ENCODE measurements around the gene WDR93. TPM values are rescaled to one million over a fixed set of nuclear protein-coding genes. Genes with fewer than 3 reads are reported as not detected.

Gene WDR93
- total RNA-seq, 1 experiment from 2014 or later: not detected

GRCh38 chr15:89755701-89756100, 65.1 kb downstream of the WDR93 start:
- ATAC-seq (no peak), DNase-seq (ENCODE audit: low spot score) (no peak)
- no peak for TF ChIP-seq TEAD4 (CRISPR knock-in tag; IDR thresholded peaks at IDR 0.05)
- no peak for TF ChIP-seq EMX1 (CRISPR knock-in tag; IDR thresholded peaks at IDR 0.05)
- no peak for TF ChIP-seq FOXP4 (CRISPR knock-in tag; IDR thresholded peaks at IDR 0.05)
- no peak for TF ChIP-seq ETV6 (CRISPR knock-in tag; IDR thresholded peaks at IDR 0.05)
- no peak for TF ChIP-seq ZNF671 (CRISPR knock-in tag; IDR thresholded peaks at IDR 0.05)
- TF ChIP-seq GABPB1 (CRISPR knock-in tag; IDR thresholded peaks at IDR 0.05): no peak
- TF ChIP-seq ELF4 (CRISPR knock-in tag; IDR thresholded peaks at IDR 0.05; ENCODE audit: low read depth): no peak
- no peak for TF ChIP-seq JAZF1 (CRISPR knock-in tag; IDR thresholded peaks at IDR 0.05)
- no peak for TF ChIP-seq ESRRA (CRISPR knock-in tag; IDR thresholded peaks at IDR 0.05; ENCODE audit: borderline replicate concordance)
- no peak for TF ChIP-seq ZNF138 (CRISPR knock-in tag; conservative IDR thresholded peaks at IDR 0.05)
- TF ChIP-seq, protein P1, sequence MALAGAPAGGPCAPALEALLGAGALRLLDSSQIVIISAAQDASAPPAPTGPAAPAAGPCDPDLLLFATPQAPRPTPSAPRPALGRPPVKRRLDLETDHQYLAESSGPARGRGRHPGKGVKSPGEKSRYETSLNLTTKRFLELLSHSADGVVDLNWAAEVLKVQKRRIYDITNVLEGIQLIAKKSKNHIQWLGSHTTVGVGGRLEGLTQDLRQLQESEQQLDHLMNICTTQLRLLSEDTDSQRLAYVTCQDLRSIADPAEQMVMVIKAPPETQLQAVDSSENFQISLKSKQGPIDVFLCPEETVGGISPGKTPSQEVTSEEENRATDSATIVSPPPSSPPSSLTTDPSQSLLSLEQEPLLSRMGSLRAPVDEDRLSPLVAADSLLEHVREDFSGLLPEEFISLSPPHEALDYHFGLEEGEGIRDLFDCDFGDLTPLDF (CRISPR knock-in tag; IDR thresholded peaks at IDR 0.05): no peak
- CTCF ChIA-PET: interaction anchor here (1.9 to 3.3 kb wide), 2 partner anchors 16 to 119 kb away, joined by 9 to 17 read pairs; no protein-coding TSS in a partner anchor
- POLR2A ChIA-PET: no interaction called here
- Mint-ChIP-seq H3K27me3 (ENCODE audit: low read depth) (peaks cover 44% of the 10 kb centered on the region), H3K27ac (no peak overlapping the region), H3K9me3 (no peaks in the 10 kb centered on the region), H3K4me1 (peaks cover 10% of the 10 kb centered on the region), H3K4me3 (no peak overlapping the region), H3K36me3 (no peaks in the 10 kb centered on the region)

- H3K4me3 Mint-ChIP-seq: no peak overlapping the region
- ATAC-seq: no peak
- peaks cover 13% of the 10 kb centered on the region for H3K4me1 Mint-ChIP-seq
- no peak for TF ChIP-seq HMGA2 (CRISPR knock-in tag; IDR thresholded peaks at IDR 0.05)
- TF ChIP-seq ZNF416 (CRISPR knock-in tag; IDR thresholded peaks at IDR 0.05): no peak
- no peak for TF ChIP-seq ARID4B (CRISPR knock-in tag; IDR thresholded peaks at IDR 0.05; ENCODE audit: borderline replicate concordance)
- TF ChIP-seq ZNF281 (CRISPR knock-in tag; IDR thresholded peaks at IDR 0.05): no peak
- TF ChIP-seq CREB1 (CRISPR knock-in tag; IDR thresholded peaks at IDR 0.05): no peak
- TF ChIP-seq MXD4 (CRISPR knock-in tag; IDR thresholded peaks at IDR 0.05; ENCODE audit: borderline replicate concordance): no peak
- TF ChIP-seq MYBL2 (CRISPR knock-in tag; IDR thresholded peaks at IDR 0.05): no peak
- no peaks in the 10 kb centered on the region for H3K9me3 Mint-ChIP-seq
- H3K36me3 Mint-ChIP-seq: no peaks in the 10 kb centered on the region
- no peak overlapping the region for H3K27ac Mint-ChIP-seq
- ChIA-PET CTCF (interaction anchor here (3.3 kb wide), 1 partner anchor 118 kb away, joined by 17 read pairs; no protein-coding TSS in a partner anchor), POLR2A (interaction anchor here (0.6 kb wide), 1 partner anchor 113 kb away, joined by 3 read pairs; no protein-coding TSS in a partner anchor)
- DNase-seq (ENCODE audit: low spot score): no peak
- peaks cover 37% of the 10 kb centered on the region for H3K27me3 Mint-ChIP-seq (ENCODE audit: low read depth)
Observed at GRCh38 chr15:89756897-89757296, 66.3 kb downstream of the WDR93 start.

All from WTC11 (cell line).